Gastrocnemius medialis (tissue), 4 donors: ENCODE results near the gene PBX4.

ENCODE experiments used
- POLR2A ChIP-seq, 2 donors: fragments of 450-650 bp; IDR thresholded peaks; one replicate each; pipeline ENCODE4 v1.6.1; 2017; ENCODE audit warnings: antibody characterized with exemption in 2 of 2, mild to moderate bottlenecking in 2 of 2, moderate library complexity in 2 of 2
- TF ChIP-seq, protein P1 (sequence below), 5 experiments: fragments of 450-650 bp in 3 of 5; fragments of 200-600 bp in 2 of 5; sonication (generic) in 2 of 5; IDR thresholded peaks in 4 of 5; conservative IDR thresholded peaks in 1 of 5; 1 replicate in 4 of 5; 2 replicates in 1 of 5; pipeline ENCODE4 v1.5.1; 2016 to 2019; ENCODE audit warnings: antibody characterized with exemption in 5 of 5, mild to moderate bottlenecking in 3 of 5, moderate library complexity in 3 of 5

DNA sequence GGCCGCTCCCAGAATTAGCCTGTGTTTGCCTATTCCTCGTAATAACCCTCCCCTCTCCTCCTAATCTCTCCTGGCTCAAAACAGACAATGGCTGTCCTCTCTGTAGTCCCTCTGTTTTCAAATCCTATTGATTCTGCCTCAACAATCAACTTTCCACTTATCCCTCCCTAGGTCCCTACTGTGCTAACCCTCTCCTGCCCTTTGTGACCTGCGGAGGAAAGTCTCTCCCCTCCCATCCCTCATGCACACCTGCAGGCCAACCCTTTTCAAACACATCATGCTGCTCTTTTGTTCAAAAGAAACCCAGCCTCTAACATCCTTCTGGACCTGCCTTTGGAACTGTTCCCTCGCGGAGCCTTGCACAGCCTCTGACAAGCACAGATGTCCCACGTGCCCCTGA, 43.1 kb downstream of the PBX4 start:
- TF ChIP-seq, protein P1, sequence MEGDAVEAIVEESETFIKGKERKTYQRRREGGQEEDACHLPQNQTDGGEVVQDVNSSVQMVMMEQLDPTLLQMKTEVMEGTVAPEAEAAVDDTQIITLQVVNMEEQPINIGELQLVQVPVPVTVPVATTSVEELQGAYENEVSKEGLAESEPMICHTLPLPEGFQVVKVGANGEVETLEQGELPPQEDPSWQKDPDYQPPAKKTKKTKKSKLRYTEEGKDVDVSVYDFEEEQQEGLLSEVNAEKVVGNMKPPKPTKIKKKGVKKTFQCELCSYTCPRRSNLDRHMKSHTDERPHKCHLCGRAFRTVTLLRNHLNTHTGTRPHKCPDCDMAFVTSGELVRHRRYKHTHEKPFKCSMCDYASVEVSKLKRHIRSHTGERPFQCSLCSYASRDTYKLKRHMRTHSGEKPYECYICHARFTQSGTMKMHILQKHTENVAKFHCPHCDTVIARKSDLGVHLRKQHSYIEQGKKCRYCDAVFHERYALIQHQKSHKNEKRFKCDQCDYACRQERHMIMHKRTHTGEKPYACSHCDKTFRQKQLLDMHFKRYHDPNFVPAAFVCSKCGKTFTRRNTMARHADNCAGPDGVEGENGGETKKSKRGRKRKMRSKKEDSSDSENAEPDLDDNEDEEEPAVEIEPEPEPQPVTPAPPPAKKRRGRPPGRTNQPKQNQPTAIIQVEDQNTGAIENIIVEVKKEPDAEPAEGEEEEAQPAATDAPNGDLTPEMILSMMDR (IDR thresholded peaks at IDR 0.05 in 4 of 5, conservative IDR thresholded peaks at IDR 0.05 in 1 of 5): no peak
- TF ChIP-seq POLR2A (IDR thresholded peaks at IDR 0.05): no peak
